EL (cell line): ENCODE data around the gene NPR3.

Source experiments
- DNase-seq: peaks from one replicate; pipeline ENCODE4 v3.0.0-alpha.2; 2016

The NPR3 gene

GRCh38 chr5:32814141-32814540 is 103.0 kb downstream of the NPR3 start:
- peak; percentile 17 for DNase-seq

- peak; percentile 87 for DNase-seq
Measured at GRCh38 chr5:32814620-32815019, 103.5 kb downstream of the NPR3 start.

- DNase-seq: peak; percentile 21
Measured at GRCh38 chr5:32827981-32828380, 116.9 kb downstream of the NPR3 start.

GRCh38 chr5:32828492-32828891 is 117.4 kb downstream of the NPR3 start:
- peak; percentile 56 for DNase-seq

GRCh38 chr5:32831624-32832023 is 120.5 kb downstream of the NPR3 start:
- peak; percentile 10 for DNase-seq

GRCh38 chr5:32833127-32833526 is 122.0 kb downstream of the NPR3 start:
- DNase-seq: peak; percentile 15

GRCh38 chr5:32833663-32834062 is 122.5 kb downstream of the NPR3 start:
- no peak for DNase-seq

GRCh38 chr5:32834251-32834650 is 123.1 kb downstream of the NPR3 start:
- DNase-seq: no peak

GRCh38 chr5:32836176-32836575 is 125.1 kb downstream of the NPR3 start:
- peak; percentile 32 for DNase-seq

GRCh38 chr5:32837211-32837610 is 126.1 kb downstream of the NPR3 start:
- DNase-seq: no peak

- DNase-seq: no peak
Measured at GRCh38 chr5:32839106-32839505, 128.0 kb downstream of the NPR3 start.

- DNase-seq: no peak
Measured at GRCh38 chr5:32840606-32841005, 129.5 kb downstream of the NPR3 start.
